Panc1 (cell line): ENCODE data around the gene MED13L. TPM values are rescaled to one million over a fixed set of nuclear protein-coding genes. Genes with fewer than 3 reads are reported as not detected.

Source experiments
- ATAC-seq: fragments of 200-7000 bp; cut with Tn5 transposase; 2 replicates; pipeline ENCODE4 v1.9.1; 2020; ENCODE audit warnings: mild to moderate bottlenecking, moderate library complexity
- BruUV-seq: library from RNA; stranded (reverse); fragments of 400-500 nt; replicated peaks from 2 replicates; lab custom pipeline; 2021; lab: Mats Ljungman, UMichigan
- CTCF ChIA-PET: fragments of 300-600 bp; sonication (Branson Sonifier 250); formaldehyde crosslinking; loops from one replicate; lab custom pipeline; 2022; ENCODE audit warnings: antibody characterized with exemption; lab: Charles Lee
- POLR2A ChIA-PET: fragments of 300-600 bp; sonication (Branson Sonifier 250); formaldehyde crosslinking; loops from one replicate; lab custom pipeline; 2022; ENCODE audit warnings: antibody characterized with exemption; lab: Charles Lee
- DNase-seq: peaks from one replicate; pipeline ENCODE4 v3.0.0-alpha.2; 2010; ENCODE audit warnings: low read depth, low spot score
- H3K27ac ChIP-seq: 2 replicates; pipeline ENCODE4 v1.5.1; 2011; ENCODE audit warnings: mild to moderate bottlenecking, low read length, inconsistent platforms
- H3K27me3 ChIP-seq: fragments of 200-500 bp; sonication (Bioruptor generic); 2 replicates; pipeline ENCODE4 v1.6.0; 2014; ENCODE audit warnings: low read length, inconsistent platforms; ENCODE audit not compliant: control insufficient read depth, insufficient read depth
- H3K36me3 ChIP-seq: fragments of 200-500 bp; sonication (Bioruptor generic); 2 replicates; pipeline ENCODE4 v1.5.1; 2014; ENCODE audit warnings: inconsistent platforms, mild to moderate bottlenecking, low read length, moderate library complexity; ENCODE audit not compliant: control insufficient read depth, insufficient read depth
- H3K4me1 ChIP-seq: 2 replicates; pipeline ENCODE4 v1.5.1; 2011; ENCODE audit warnings: inconsistent platforms, mild to moderate bottlenecking, low read length, moderate library complexity; ENCODE audit not compliant: control insufficient read depth, insufficient read depth
- H3K4me3 ChIP-seq, 2 experiments: 2 replicates each; pipeline ENCODE4 v1.5.1; 2011 to 2012; ENCODE audit warnings: low read depth in 2 of 2, low read length in 2 of 2, mild to moderate bottlenecking in 2 of 2, inconsistent platforms in 1 of 2, moderate library complexity in 1 of 2
- H3K9me3 ChIP-seq: fragments of 200-500 bp; sonication (Bioruptor generic); 2 replicates; pipeline ENCODE4 v1.5.1; 2014; ENCODE audit warnings: low read depth, mild to moderate bottlenecking, inconsistent platforms, low read length, moderate library complexity; ENCODE audit not compliant: control insufficient read depth, insufficient read depth
- POLR2AphosphoS5 ChIP-seq: IDR thresholded peaks from 2 replicates; pipeline ENCODE4 v1.6.1; 2012; ENCODE audit warnings: mild to moderate bottlenecking, low read depth, low read length, moderate library complexity
- SIN3A ChIP-seq: IDR thresholded peaks from 2 replicates; pipeline ENCODE4 v1.6.1; 2012; ENCODE audit warnings: low read depth, mild to moderate bottlenecking, low read length, moderate library complexity, borderline replicate concordance; ENCODE audit not compliant: insufficient read depth
- TCF7L2 ChIP-seq: IDR thresholded peaks from 2 replicates; pipeline ENCODE4 v1.6.1; 2011; ENCODE audit warnings: mild to moderate bottlenecking, low read depth, low read length, inconsistent platforms
- in situ Hi-C: cut with HindIII; loops from 2 replicates; pipeline ENCODE4 v1.10.0; 2016; ENCODE audit warnings: low sequenced_read_pairs, low pct_unique_long_range_greater_than_20kb
- intact Hi-C: fragments of 100-400 bp; cut with micrococcal nuclease; formaldehyde crosslinking; loops from one replicate; pipeline ENCODE4 v1.10.0; 2022; ENCODE audit not compliant: unreplicated experiment
- total RNA-seq: library from RNA; stranded (reverse); gene quantifications from one replicate; pipeline ENCODE4 v1.2.1, GENCODE V29; 2021; ENCODE audit not compliant: unreplicated experiment
- TF ChIP-seq, protein P1 (sequence below): fragments of 450-650 bp; IDR thresholded peaks from 2 replicates; pipeline ENCODE4 v1.5.1; 2017; ENCODE audit warnings: mild to moderate bottlenecking
- TF ChIP-seq, protein P2 (sequence below), 2 experiments: IDR thresholded peaks; 2 replicates each; pipeline ENCODE4 v1.6.1; 2011 to 2012; ENCODE audit warnings: low read depth in 2 of 2, control low read depth in 1 of 2, low read length in 1 of 2, mild to moderate bottlenecking in 1 of 2, moderate library complexity in 1 of 2; ENCODE audit not compliant: insufficient read depth in 1 of 2

The MED13L gene
- total RNA-seq, 1 experiment from 2014 or later, result 170 TPM

DNA sequence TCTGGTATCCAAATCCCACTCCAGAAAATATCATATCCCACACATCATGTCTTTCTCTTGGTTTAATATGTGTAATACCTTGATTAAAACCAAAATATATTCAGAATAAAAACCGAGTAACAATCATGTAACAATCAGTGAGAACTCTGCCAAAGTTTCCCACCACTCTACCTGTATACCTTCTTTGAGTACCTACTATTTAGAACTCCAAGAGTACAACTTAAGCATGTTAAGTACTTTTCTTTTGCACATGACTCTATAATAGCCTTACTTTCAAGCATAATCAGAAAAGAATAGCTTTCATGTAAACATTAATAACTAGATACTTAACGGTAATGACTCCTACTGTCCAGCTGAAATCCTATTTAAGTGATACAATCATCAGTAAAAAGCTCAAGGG is 223.2 kb downstream of the MED13L start:
- H3K4me1 ChIP-seq, result peaks cover 40% of the 10 kb centered on the region
- no peaks in the 10 kb centered on the region for H3K36me3 ChIP-seq
- intact Hi-C loops, result no loop called here
- no peak for ATAC-seq
- TF ChIP-seq POLR2AphosphoS5 (no peak), SIN3A (no peak), TCF7L2 (no peak)
- TF ChIP-seq, protein P1, sequence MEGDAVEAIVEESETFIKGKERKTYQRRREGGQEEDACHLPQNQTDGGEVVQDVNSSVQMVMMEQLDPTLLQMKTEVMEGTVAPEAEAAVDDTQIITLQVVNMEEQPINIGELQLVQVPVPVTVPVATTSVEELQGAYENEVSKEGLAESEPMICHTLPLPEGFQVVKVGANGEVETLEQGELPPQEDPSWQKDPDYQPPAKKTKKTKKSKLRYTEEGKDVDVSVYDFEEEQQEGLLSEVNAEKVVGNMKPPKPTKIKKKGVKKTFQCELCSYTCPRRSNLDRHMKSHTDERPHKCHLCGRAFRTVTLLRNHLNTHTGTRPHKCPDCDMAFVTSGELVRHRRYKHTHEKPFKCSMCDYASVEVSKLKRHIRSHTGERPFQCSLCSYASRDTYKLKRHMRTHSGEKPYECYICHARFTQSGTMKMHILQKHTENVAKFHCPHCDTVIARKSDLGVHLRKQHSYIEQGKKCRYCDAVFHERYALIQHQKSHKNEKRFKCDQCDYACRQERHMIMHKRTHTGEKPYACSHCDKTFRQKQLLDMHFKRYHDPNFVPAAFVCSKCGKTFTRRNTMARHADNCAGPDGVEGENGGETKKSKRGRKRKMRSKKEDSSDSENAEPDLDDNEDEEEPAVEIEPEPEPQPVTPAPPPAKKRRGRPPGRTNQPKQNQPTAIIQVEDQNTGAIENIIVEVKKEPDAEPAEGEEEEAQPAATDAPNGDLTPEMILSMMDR, result no peak
- TF ChIP-seq, protein P2, sequence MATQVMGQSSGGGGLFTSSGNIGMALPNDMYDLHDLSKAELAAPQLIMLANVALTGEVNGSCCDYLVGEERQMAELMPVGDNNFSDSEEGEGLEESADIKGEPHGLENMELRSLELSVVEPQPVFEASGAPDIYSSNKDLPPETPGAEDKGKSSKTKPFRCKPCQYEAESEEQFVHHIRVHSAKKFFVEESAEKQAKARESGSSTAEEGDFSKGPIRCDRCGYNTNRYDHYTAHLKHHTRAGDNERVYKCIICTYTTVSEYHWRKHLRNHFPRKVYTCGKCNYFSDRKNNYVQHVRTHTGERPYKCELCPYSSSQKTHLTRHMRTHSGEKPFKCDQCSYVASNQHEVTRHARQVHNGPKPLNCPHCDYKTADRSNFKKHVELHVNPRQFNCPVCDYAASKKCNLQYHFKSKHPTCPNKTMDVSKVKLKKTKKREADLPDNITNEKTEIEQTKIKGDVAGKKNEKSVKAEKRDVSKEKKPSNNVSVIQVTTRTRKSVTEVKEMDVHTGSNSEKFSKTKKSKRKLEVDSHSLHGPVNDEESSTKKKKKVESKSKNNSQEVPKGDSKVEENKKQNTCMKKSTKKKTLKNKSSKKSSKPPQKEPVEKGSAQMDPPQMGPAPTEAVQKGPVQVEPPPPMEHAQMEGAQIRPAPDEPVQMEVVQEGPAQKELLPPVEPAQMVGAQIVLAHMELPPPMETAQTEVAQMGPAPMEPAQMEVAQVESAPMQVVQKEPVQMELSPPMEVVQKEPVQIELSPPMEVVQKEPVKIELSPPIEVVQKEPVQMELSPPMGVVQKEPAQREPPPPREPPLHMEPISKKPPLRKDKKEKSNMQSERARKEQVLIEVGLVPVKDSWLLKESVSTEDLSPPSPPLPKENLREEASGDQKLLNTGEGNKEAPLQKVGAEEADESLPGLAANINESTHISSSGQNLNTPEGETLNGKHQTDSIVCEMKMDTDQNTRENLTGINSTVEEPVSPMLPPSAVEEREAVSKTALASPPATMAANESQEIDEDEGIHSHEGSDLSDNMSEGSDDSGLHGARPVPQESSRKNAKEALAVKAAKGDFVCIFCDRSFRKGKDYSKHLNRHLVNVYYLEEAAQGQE (IDR thresholded peaks at IDR 0.05; ENCODE audit: insufficient read depth in 1 of 2, low read depth in 2 of 2, low read length in 1 of 2), result no peak
- peak overlapping the region; percentile 76; the same call in 1 of the 2 replicates for H3K27ac ChIP-seq
- ChIA-PET POLR2A (no interaction called here), CTCF (interaction anchor here (1.0 kb wide), 1 partner anchor 56 kb away, joined by 3 read pairs; no protein-coding TSS in a partner anchor)
- in situ Hi-C loops, result no loop called here
- H3K9me3 ChIP-seq, result no peaks in the 10 kb centered on the region
- BruUV-seq, result no TSS peak
- H3K27me3 ChIP-seq, result no peaks in the 10 kb centered on the region
- H3K4me3 ChIP-seq, result no peak overlapping the region
- no peak for DNase-seq

DNA sequence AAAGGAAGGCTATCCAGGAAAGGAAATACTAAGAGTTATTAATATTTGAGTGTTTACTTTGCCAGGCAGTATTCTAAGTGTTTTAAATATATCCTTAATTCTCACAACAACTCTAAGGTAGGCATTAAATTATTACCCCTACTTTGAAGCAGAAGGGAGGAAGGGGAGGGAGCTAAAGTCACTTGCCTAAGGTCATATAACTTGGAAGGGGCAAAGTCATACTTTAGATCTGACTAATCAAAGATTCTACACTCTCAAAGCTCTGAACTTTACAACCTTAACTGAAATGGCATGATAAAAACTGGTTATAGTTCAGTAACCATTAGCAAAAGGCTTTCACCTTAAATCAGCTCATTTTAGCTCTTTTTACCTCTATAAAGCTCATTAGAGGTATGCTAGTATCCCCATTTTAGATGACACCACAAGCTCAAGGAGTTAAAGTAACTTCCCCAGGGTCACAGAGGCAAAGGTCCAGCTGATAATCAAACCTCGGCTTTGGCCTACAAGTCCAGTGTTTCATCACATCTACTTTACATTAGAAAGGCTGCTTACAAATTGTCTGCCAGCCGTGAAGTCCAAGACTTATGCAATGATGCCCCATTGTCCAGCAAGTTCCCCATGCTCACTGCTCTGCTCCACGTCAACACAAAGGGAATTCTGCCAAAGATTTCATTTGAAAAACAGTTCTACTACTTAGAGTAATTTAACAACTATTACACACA is 223.9 kb downstream of the MED13L start:
- TF ChIP-seq, protein P1, result no peak
- TF ChIP-seq, protein P2 (IDR thresholded peaks at IDR 0.05; ENCODE audit: insufficient read depth in 1 of 2, low read depth in 2 of 2, low read length in 1 of 2), result no peak
- no peak for TF ChIP-seq TCF7L2
- no peak for TF ChIP-seq SIN3A
- no peak for TF ChIP-seq POLR2AphosphoS5
- Histone ChIP-seq H3K4me1 (peaks cover 47% of the 10 kb centered on the region), H3K4me3 (no peak overlapping the region), H3K36me3 (no peaks in the 10 kb centered on the region), H3K27ac (peak overlapping the region; percentile 76; the same call in 1 of the 2 replicates), H3K9me3 (no peaks in the 10 kb centered on the region), H3K27me3 (no peaks in the 10 kb centered on the region)
- DNase-seq, result no peak
- in situ Hi-C loops, result no loop called here
- no peak for ATAC-seq
- intact Hi-C loops, result no loop called here
- POLR2A ChIA-PET, result no interaction called here
- CTCF ChIA-PET, result interaction anchor here (0.6 to 1.0 kb wide), 2 partner anchors 18 to 56 kb away, joined by 3 read pairs; no protein-coding TSS in a partner anchor
- no TSS peak for BruUV-seq
